ENCODE results near the gene KIF23.

Gene KIF23

GRCh38 chr15:69398491-69398891 lies 15.7 kb upstream of the KIF23 start:
- TF ChIP-seq TAF1 (IDR thresholded peaks at IDR 0.05; ENCODE audit: low read depth) (no peak), CEBPB (IDR thresholded peaks at IDR 0.05) (no peak)

DNA sequence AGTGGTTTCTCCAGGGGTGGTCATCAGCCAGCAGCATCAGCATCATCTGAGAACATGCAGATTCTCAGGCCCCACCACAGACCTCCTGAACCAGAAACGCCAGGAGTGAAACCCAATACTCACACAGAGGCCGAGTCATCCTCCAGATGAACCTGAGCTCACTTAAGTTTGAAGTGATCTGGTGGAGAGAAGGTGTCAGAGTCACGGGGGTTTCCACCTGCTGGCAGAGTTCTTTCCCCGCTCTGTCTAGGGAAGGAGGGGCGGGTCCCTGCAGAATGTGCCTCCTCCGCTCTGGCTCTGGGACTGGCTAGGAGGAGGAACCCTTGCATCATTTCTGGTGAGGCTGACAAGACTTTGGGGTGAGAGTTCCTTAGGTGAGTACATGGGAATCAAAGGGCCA lies 13.3 kb upstream of the KIF23 start:
- TF ChIP-seq CREB1 (IDR thresholded peaks at IDR 0.05; ENCODE audit: low read depth): no peak
- TF ChIP-seq CEBPB (IDR thresholded peaks at IDR 0.05): no peak
- TF ChIP-seq USF1 (IDR thresholded peaks at IDR 0.05): no peak
- TF ChIP-seq ZBTB7A (IDR thresholded peaks at IDR 0.05; ENCODE audit: low read depth): no peak
- TF ChIP-seq EP300 (IDR thresholded peaks at IDR 0.05; ENCODE audit: borderline replicate concordance): no peak
- no peak for TF ChIP-seq EGR1 (IDR thresholded peaks at IDR 0.05)
- TF ChIP-seq YY1 (IDR thresholded peaks at IDR 0.05; ENCODE audit: low read depth): no peak

DNA sequence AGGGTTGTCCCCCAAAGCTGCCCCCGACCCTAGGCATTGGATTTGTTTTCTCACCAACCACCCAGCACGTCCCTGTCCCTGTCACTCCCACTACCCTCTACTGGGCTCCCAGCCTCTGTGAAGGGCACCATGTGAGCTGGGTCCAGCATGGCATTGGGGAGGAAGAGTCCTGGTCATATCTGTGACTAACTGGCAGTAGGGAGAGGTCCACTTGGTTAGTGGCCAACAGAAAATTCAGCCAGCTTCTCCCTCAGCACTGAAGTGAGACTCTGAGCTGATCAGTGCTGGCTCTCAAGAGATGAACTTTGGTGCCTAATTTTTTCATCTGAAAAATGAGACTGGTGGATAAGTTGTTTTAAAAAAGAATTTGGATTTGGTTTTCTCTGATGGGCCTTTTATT lies 11.3 kb upstream of the KIF23 start:
- TF ChIP-seq RAD21 (IDR thresholded peaks at IDR 0.05; ENCODE audit: low read depth): no peak
- no peak for TF ChIP-seq EGR1 (IDR thresholded peaks at IDR 0.05)
- TF ChIP-seq CEBPB (IDR thresholded peaks at IDR 0.05): no peak
- TF ChIP-seq CREB1 (IDR thresholded peaks at IDR 0.05; ENCODE audit: low read depth): no peak
- no peak for TF ChIP-seq TAF1 (IDR thresholded peaks at IDR 0.05; ENCODE audit: low read depth)
- TF ChIP-seq EP300 (IDR thresholded peaks at IDR 0.05; ENCODE audit: borderline replicate concordance): no peak
- TF ChIP-seq, protein P1, sequence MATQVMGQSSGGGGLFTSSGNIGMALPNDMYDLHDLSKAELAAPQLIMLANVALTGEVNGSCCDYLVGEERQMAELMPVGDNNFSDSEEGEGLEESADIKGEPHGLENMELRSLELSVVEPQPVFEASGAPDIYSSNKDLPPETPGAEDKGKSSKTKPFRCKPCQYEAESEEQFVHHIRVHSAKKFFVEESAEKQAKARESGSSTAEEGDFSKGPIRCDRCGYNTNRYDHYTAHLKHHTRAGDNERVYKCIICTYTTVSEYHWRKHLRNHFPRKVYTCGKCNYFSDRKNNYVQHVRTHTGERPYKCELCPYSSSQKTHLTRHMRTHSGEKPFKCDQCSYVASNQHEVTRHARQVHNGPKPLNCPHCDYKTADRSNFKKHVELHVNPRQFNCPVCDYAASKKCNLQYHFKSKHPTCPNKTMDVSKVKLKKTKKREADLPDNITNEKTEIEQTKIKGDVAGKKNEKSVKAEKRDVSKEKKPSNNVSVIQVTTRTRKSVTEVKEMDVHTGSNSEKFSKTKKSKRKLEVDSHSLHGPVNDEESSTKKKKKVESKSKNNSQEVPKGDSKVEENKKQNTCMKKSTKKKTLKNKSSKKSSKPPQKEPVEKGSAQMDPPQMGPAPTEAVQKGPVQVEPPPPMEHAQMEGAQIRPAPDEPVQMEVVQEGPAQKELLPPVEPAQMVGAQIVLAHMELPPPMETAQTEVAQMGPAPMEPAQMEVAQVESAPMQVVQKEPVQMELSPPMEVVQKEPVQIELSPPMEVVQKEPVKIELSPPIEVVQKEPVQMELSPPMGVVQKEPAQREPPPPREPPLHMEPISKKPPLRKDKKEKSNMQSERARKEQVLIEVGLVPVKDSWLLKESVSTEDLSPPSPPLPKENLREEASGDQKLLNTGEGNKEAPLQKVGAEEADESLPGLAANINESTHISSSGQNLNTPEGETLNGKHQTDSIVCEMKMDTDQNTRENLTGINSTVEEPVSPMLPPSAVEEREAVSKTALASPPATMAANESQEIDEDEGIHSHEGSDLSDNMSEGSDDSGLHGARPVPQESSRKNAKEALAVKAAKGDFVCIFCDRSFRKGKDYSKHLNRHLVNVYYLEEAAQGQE (IDR thresholded peaks at IDR 0.05; ENCODE audit: low read depth): no peak
- no peak for TF ChIP-seq YY1 (IDR thresholded peaks at IDR 0.05; ENCODE audit: low read depth)
- no peak for TF ChIP-seq ZBTB7A (IDR thresholded peaks at IDR 0.05; ENCODE audit: low read depth)
- TF ChIP-seq USF1 (IDR thresholded peaks at IDR 0.05): no peak
- no peak for TF ChIP-seq NFIC (IDR thresholded peaks at IDR 0.05)
- TF ChIP-seq TCF12 (IDR thresholded peaks at IDR 0.05; ENCODE audit: low read depth): no peak
- no peak for TF ChIP-seq TEAD4 (IDR thresholded peaks at IDR 0.05)
- no peak for TF ChIP-seq FOXM1 (IDR thresholded peaks at IDR 0.05; ENCODE audit: borderline replicate concordance, low read depth)
- no peak for TF ChIP-seq MAX (IDR thresholded peaks at IDR 0.05)

DNA sequence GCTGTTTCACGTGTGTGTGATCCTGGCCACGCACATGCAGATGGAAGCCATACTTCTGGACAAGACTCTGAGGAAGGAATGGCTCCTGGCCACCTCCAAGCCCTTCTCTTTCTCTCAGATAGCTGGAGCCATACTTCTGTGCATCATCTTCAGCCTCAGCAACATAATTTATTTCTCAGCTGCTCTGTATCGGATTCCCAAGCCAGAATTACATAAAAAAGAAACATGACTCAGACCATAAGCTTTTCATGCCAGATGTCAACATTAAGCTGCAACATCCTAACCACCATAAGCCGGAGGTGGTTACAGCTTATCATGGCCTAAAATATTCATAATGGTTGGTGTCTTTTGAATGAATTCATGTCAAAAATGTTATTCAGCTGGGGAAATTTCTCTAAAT lies 10.6 kb upstream of the KIF23 start:
- no peak for TF ChIP-seq TCF12 (IDR thresholded peaks at IDR 0.05; ENCODE audit: low read depth)
- TF ChIP-seq, protein P1 (IDR thresholded peaks at IDR 0.05; ENCODE audit: low read depth): no peak
- no peak for TF ChIP-seq ZBTB7A (IDR thresholded peaks at IDR 0.05; ENCODE audit: low read depth)
- TF ChIP-seq CEBPB (IDR thresholded peaks at IDR 0.05): no peak
- TF ChIP-seq TAF1 (IDR thresholded peaks at IDR 0.05; ENCODE audit: low read depth): no peak
- TF ChIP-seq EP300 (IDR thresholded peaks at IDR 0.05; ENCODE audit: borderline replicate concordance): no peak
- no peak for TF ChIP-seq CREB1 (IDR thresholded peaks at IDR 0.05; ENCODE audit: low read depth)
- no peak for TF ChIP-seq EGR1 (IDR thresholded peaks at IDR 0.05)

DNA sequence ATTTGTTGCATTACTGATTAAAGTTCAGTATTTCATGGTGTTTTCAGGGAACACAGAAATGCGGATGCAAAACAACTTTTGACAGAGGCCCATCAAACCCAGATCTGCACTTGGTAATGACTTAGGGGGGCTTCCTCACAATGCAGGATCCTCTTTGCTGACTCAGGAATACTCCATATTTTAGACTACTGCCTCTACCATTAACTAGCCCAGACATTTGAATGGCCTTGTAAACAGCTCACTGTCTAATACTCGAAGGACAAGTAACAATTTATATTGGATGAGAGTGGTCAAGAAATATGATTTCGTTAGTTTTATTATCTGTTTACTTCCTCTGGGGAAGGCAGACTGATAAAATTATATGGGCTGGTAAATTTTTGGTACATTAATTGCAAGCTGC lies 9.0 kb upstream of the KIF23 start:
- TF ChIP-seq CEBPB (IDR thresholded peaks at IDR 0.05) (no peak), FOXM1 (IDR thresholded peaks at IDR 0.05; ENCODE audit: borderline replicate concordance, low read depth) (no peak), CREB1 (IDR thresholded peaks at IDR 0.05; ENCODE audit: low read depth) (no peak), EP300 (IDR thresholded peaks at IDR 0.05; ENCODE audit: borderline replicate concordance) (no peak), EGR1 (IDR thresholded peaks at IDR 0.05) (no peak), ZBTB7A (IDR thresholded peaks at IDR 0.05; ENCODE audit: low read depth) (no peak), TEAD4 (IDR thresholded peaks at IDR 0.05) (no peak), TCF12 (IDR thresholded peaks at IDR 0.05; ENCODE audit: low read depth) (no peak), MAX (IDR thresholded peaks at IDR 0.05) (no peak), TAF1 (IDR thresholded peaks at IDR 0.05; ENCODE audit: low read depth) (no peak), USF1 (IDR thresholded peaks at IDR 0.05) (no peak)

GRCh38 chr15:69407719-69408400 lies 6.3 kb upstream of the KIF23 start:
- TF ChIP-seq TCF12 (IDR thresholded peaks at IDR 0.05; ENCODE audit: low read depth): no peak
- no peak for TF ChIP-seq TAF1 (IDR thresholded peaks at IDR 0.05; ENCODE audit: low read depth)
- TF ChIP-seq, protein P1 (IDR thresholded peaks at IDR 0.05; ENCODE audit: low read depth): no peak
- no peak for TF ChIP-seq CREB1 (IDR thresholded peaks at IDR 0.05; ENCODE audit: low read depth)
- TF ChIP-seq NFIC (IDR thresholded peaks at IDR 0.05): no peak
- TF ChIP-seq FOXM1 (IDR thresholded peaks at IDR 0.05; ENCODE audit: borderline replicate concordance, low read depth): no peak
- TF ChIP-seq CEBPB (IDR thresholded peaks at IDR 0.05): no peak
- no peak for TF ChIP-seq ZBTB7A (IDR thresholded peaks at IDR 0.05; ENCODE audit: low read depth)
- TF ChIP-seq MAX (IDR thresholded peaks at IDR 0.05): no peak
- TF ChIP-seq RAD21 (IDR thresholded peaks at IDR 0.05; ENCODE audit: low read depth): no peak
- TF ChIP-seq EGR1 (IDR thresholded peaks at IDR 0.05): no peak
- no peak for TF ChIP-seq TEAD4 (IDR thresholded peaks at IDR 0.05)
- TF ChIP-seq YY1 (IDR thresholded peaks at IDR 0.05; ENCODE audit: low read depth): no peak
- no peak for TF ChIP-seq EP300 (IDR thresholded peaks at IDR 0.05; ENCODE audit: borderline replicate concordance)
- no peak for TF ChIP-seq USF1 (IDR thresholded peaks at IDR 0.05)

Measured in Ishikawa (cell line).